GM19395 (cell line): ENCODE measurements around the gene OGFR.

Source experiments
- ATAC-seq: cut with Tn5 transposase; IDR thresholded peaks from one replicate; pipeline ENCODE4 v1.9.1; 2021; ENCODE audit warnings: mild to moderate bottlenecking, moderate library complexity; ENCODE audit not compliant: unreplicated experiment

Gene OGFR

GRCh38 chr20:62804627-62805154 lies at the start of gene OGFR:
Gene OGFR, plus strand, starts transcription at chr20:62804835. Its CDS starts 25 bp downstream, at chr20:62804860.
- no peak for ATAC-seq

GRCh38 chr20:62754991-62755356 lies 49.7 kb upstream of the OGFR start:
- no peak for ATAC-seq

GRCh38 chr20:62755817-62756724 lies 48.6 kb upstream of the OGFR start:
- no peak for ATAC-seq

- no peak for ATAC-seq
Observed at GRCh38 chr20:62758226-62758912, 46.3 kb upstream of the OGFR start.

- no peak for ATAC-seq
Observed at GRCh38 chr20:62759981-62760431, 44.6 kb upstream of the OGFR start.

GRCh38 chr20:62760471-62760855 lies 44.2 kb upstream of the OGFR start:
- no peak for ATAC-seq

- ATAC-seq: no peak
Observed at GRCh38 chr20:62760856-62761758, 43.5 kb upstream of the OGFR start.

GRCh38 chr20:62761759-62762131 lies 42.9 kb upstream of the OGFR start:
- no peak for ATAC-seq

GRCh38 chr20:62762376-62762775 lies 42.3 kb upstream of the OGFR start:
- no peak for ATAC-seq

- ATAC-seq: no peak
Observed at GRCh38 chr20:62762801-62763368, 41.8 kb upstream of the OGFR start.

GRCh38 chr20:62763404-62763803 lies 41.2 kb upstream of the OGFR start:
- no peak for ATAC-seq

GRCh38 chr20:62764156-62764935 lies 40.3 kb upstream of the OGFR start:
- no peak for ATAC-seq

- no peak for ATAC-seq
Observed at GRCh38 chr20:62765021-62765420, 39.6 kb upstream of the OGFR start.

GRCh38 chr20:62765432-62766070 lies 39.1 kb upstream of the OGFR start:
- ATAC-seq: no peak

- ATAC-seq: no peak
Observed at GRCh38 chr20:62766071-62766450, 38.6 kb upstream of the OGFR start.

GRCh38 chr20:62766716-62767115 lies 37.9 kb upstream of the OGFR start:
- ATAC-seq: no peak

GRCh38 chr20:62768234-62768546 lies 36.4 kb upstream of the OGFR start:
- ATAC-seq: no peak

- ATAC-seq: no peak
Observed at GRCh38 chr20:62768551-62769287, 35.9 kb upstream of the OGFR start.
